ENCODE measurements around the gene C19orf18.

Gene C19orf18

GRCh38 chr19:57947419-57948134 lies 26.8 kb downstream of the C19orf18 start, which contains the start of gene ZNF256:
ZNF256 (minus strand) TSS chr19:57947706; CDS start chr19:57947474, 232 bp downstream.
- Histone ChIP-seq H3K4me3 (ENCODE audit: low read depth in 1 of 2, low read length in 1 of 2) (peak within 1 kb of the TSS; percentile 57 to 66), H3K4me1 (ENCODE audit: control insufficient read depth in 1 of 2, insufficient read depth in 1 of 2, low read depth in 1 of 2, low read length in 1 of 2) (peaks cover 16 to 17% of the 10 kb centered on the region in 2 experiments), H3K27ac (no peak within 1 kb of the TSS), H3K9me3 (peaks cover 27% of the 10 kb centered on the region), H3K27me3 (no peaks in the 10 kb centered on the region), H3K36me3 (no peaks in the 10 kb centered on the region)
- no peak for TF ChIP-seq CTCF (IDR thresholded peaks at IDR 0.05)

- no peaks in the 10 kb centered on the region for H3K27me3 ChIP-seq
- peaks cover 16 to 17% of the 10 kb centered on the region in 2 experiments for H3K4me1 ChIP-seq (ENCODE audit: control insufficient read depth in 1 of 2, insufficient read depth in 1 of 2, low read depth in 1 of 2, low read length in 1 of 2)
- H3K9me3 ChIP-seq = peaks cover 32% of the 10 kb centered on the region
- no peak for TF ChIP-seq CTCF (IDR thresholded peaks at IDR 0.05)
- no peaks in the 10 kb centered on the region for H3K36me3 ChIP-seq
- H3K4me3 ChIP-seq (ENCODE audit: low read depth in 1 of 2, low read length in 1 of 2) = peak overlapping the region; percentile 57 to 66
- no peak overlapping the region for H3K27ac ChIP-seq
Measured at GRCh38 chr19:57947088-57947418, 27.3 kb downstream of the C19orf18 start.

GRCh38 chr19:57946316-57946715 lies 28.0 kb downstream of the C19orf18 start:
- Histone ChIP-seq H3K27ac (no peak overlapping the region), H3K36me3 (no peaks in the 10 kb centered on the region), H3K9me3 (peaks cover 39% of the 10 kb centered on the region), H3K27me3 (no peaks in the 10 kb centered on the region), H3K4me1 (ENCODE audit: control insufficient read depth in 1 of 2, insufficient read depth in 1 of 2, low read depth in 1 of 2, low read length in 1 of 2) (peaks cover 16 to 17% of the 10 kb centered on the region in 2 experiments), H3K4me3 (ENCODE audit: low read depth in 1 of 2, low read length in 1 of 2) (no peak overlapping the region)
- no peak for TF ChIP-seq CTCF (IDR thresholded peaks at IDR 0.05)

- peaks cover 2 to 10% of the 10 kb centered on the region in 2 experiments for H3K4me1 ChIP-seq (ENCODE audit: control insufficient read depth in 1 of 2, insufficient read depth in 1 of 2, low read depth in 1 of 2, low read length in 1 of 2)
- no peak overlapping the region for H3K4me3 ChIP-seq (ENCODE audit: low read depth in 1 of 2, low read length in 1 of 2)
- no peaks in the 10 kb centered on the region for H3K27me3 ChIP-seq
- peaks cover 28% of the 10 kb centered on the region for H3K9me3 ChIP-seq
- H3K36me3 ChIP-seq = no peaks in the 10 kb centered on the region
- TF ChIP-seq CTCF (IDR thresholded peaks at IDR 0.05) = no peak
- no peak overlapping the region for H3K27ac ChIP-seq
Measured at GRCh38 chr19:57941593-57941992, 32.7 kb downstream of the C19orf18 start.

- Histone ChIP-seq H3K36me3 (no peaks in the 10 kb centered on the region), H3K4me3 (ENCODE audit: low read depth in 1 of 2, low read length in 1 of 2) (peak overlapping the region in 1 of 2 experiments; percentile 63), H3K27me3 (peaks cover 11% of the 10 kb centered on the region), H3K27ac (no peak overlapping the region), H3K9me3 (peaks cover 45% of the 10 kb centered on the region), H3K4me1 (ENCODE audit: control insufficient read depth in 1 of 2, insufficient read depth in 1 of 2, low read depth in 1 of 2, low read length in 1 of 2) (peaks cover 6 to 8% of the 10 kb centered on the region in 2 experiments)
- TF ChIP-seq CTCF (IDR thresholded peaks at IDR 0.05) = no peak
Measured at GRCh38 chr19:57935731-57936130, 38.6 kb downstream of the C19orf18 start.
